NCI-H748 treated with DMSO at 0.1 percent for 48 hours (cell line): ENCODE results near the gene FAM200C.

Source experiments
- DNase-seq: peaks from one replicate; lab custom pipeline; 2025; lab: John Stamatoyannopoulos, UW

The FAM200C gene

DNA sequence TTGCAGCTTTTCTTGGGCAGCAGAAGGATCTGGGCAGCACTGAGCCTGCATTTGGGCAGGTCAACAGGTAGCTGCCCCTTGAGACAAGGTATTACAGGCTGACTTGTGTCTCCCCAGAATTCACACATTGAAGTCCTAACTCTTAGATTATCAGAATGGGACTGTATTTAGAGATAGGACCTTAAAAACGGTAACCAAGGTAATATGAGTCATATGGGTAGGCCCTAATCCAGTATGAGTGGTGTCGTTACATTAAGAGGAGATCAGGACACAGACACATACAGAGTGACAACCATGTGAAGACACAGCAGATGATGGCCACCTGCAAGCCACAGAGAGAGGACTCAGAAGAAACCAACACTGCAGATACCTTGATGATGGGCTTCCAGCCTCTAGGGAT is 32.6 kb downstream of the FAM200C start:
- no peak for DNase-seq

GRCh38 chr5:160366230-160366629 is 33.6 kb downstream of the FAM200C start:
- DNase-seq = no peak

- no peak for DNase-seq
Measured at GRCh38 chr5:160363660-160364395, 36.0 kb downstream of the FAM200C start.

GRCh38 chr5:160363211-160363610 is 36.6 kb downstream of the FAM200C start:
- DNase-seq = no peak

DNA sequence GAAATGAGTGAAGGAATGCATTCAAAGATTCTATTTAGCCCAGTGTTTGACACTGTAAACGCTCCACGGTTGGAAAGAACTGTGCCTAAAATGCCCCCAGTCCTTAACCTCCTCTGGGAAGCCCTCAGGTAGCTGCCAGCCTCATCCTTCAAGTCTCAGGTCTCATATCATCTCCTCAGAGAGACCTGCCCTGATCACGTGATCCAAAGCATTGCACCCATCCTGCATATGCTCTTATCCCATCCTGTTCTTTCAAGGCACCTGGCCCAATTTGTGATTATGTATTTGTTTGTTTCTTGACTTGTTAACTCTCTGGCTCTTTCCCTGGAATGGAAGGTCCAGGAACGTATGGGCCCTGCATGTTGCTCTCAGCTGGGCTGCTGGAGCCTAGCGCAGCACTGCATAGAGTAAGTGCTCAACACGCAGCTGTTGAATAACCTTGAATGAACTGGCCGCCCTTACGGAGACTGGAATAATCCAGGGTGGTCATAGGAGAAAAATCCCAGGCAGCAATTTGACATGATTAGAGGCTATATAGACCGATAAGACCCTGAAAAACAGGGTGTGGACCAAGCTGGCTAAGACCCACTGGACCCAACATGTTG is 38.1 kb downstream of the FAM200C start:
- no peak for DNase-seq

- DNase-seq = no peak
Measured at GRCh38 chr5:160360310-160360709, 39.5 kb downstream of the FAM200C start.

GRCh38 chr5:160359816-160360215 is 40.0 kb downstream of the FAM200C start:
- DNase-seq = no peak

DNA sequence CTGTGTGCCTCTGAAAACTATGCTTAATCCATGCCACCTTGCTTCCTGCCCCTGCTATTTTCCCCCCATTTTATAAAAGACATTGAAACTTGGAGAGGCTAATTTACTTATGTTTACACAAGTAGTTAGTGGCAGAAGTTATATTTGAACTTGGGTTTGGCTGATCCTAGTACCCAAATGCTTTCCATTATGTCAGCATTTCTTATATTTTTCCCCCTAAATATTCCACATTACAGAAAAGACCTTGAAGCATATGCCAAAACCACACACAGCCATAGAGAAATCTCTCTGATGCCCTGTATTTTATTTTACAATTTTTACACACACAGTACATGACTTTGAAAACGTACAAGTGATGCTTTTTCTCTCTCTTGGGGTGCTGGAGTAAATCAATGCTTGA is 40.6 kb downstream of the FAM200C start:
- DNase-seq = no peak

DNA sequence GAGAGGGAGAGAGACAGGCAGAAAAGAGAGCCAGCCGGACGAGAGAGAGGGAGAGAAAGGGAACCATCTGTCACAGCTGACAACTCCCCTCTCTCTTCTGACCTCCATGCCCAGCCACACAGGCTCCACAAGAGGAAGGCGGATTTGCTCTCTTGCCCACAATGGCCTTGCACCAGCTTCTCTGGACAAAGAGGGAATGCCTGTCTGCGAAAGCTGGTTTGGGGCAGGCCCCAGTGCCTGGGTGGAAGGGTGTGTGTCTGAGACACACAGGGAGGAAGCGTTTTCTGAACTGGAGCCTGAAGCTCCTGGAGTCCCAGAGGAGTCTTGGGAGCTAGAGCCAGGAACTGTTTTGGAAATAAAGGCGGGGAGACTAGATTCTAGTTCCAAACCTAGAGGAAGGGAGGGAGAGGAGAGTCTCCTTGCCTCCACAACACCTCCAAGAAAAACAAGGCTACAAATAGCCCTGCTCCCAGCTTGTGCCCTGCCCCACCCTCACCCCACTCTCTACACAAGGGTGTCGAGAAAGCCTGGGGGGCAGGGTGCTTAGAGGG is 41.9 kb downstream of the FAM200C start:
- no peak for DNase-seq

GRCh38 chr5:160357394-160357793 is 42.5 kb downstream of the FAM200C start:
- DNase-seq = no peak

GRCh38 chr5:160356550-160357347 is 43.1 kb downstream of the FAM200C start:
- no peak for DNase-seq

DNA sequence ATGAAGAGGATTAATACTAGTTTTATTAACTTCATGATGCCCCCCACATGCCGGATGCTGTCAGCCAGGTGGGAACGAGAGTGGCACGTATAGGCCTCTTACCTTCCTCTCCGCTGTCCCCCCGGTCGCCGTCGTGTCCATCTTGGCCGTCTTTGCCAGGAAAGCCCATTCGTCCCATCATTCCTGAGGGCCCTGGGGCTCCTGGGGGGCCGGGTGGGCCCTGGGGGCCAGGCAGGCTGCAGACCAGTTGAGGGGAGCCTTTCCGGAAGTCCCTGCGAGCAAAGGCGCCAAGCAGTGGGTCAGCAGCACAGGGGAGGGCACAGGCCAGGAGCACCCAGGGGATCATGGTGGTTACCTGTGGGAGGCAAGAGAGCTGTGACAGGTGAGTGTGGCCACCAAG is 45.2 kb downstream of the FAM200C start:
- no peak for DNase-seq

DNA sequence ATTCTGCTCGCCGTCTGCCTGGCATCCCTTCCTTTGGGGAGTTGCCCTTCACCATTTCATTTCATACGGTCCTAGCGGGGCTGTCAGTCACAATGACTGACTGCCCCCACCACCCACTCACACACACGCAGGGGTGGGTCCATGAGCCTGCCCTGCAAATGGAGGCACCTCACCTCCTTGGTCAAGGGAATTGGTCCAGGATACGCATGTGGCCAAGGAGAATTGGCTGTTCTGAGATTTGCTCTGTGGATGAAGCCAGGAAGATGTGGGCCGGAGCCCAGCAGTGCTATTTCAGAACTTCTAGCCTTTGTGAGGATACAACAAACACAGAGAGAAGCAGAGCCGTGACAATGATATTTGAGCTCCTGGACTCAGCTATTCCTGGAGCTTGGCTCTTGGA is 46.5 kb downstream of the FAM200C start:
- DNase-seq = no peak

DNA sequence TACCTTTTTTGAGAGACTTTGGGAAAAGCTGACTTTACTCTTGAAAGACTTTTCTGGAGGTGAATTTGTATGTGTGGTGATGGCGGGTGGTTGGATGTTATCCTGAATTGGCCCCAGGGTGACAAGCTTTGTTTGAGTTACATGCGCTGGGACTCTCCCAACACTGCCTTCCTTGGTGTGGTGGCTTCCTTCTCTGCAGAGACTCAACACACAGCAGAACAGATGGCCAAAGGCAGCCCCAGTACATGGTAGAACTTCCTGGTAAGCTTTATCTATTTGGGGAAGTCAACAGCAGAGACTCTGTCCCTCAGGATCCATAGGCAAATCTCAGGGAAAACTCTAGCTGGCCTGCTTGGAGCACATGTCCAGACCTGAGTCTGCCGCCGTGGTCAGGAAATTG is 47.5 kb downstream of the FAM200C start:
- DNase-seq = no peak

- no peak for DNase-seq
Measured at GRCh38 chr5:160349935-160350303, 49.9 kb downstream of the FAM200C start.

DNA sequence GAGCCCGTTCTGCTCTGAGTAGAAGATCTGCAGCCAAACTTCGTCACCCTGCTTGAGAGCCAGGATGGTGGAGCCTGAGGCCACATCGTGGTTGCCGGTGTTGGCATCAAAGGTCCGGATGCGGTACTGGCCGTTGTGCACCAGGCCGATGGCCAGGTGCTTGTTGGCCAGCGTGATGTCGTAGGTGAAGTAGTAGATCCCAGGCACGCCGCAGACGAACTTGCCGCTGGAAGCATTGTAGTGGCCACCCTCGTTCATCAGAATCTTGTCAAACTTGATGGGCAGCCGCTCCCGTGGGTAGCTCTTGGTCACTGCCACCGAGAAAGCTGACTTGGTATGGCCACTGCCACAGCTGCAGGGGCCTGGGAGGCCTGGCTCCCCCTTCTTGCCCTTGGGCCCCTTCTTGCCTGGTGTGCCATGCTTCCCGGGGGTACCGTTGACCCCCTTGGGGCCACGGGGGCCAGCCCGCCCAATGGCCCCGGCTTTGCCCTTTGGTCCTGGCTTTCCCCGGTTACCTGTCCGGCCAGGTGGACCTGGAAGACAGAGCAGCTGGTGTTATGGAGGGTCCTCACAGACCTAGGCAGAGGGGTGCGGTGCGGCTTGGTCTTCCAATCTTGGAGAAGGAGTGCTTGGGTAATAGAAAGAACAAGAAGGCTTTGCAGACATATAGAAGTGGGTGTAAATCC is 50.5 kb downstream of the FAM200C start:
- no peak for DNase-seq

GRCh38 chr5:160348080-160348479 is 51.8 kb downstream of the FAM200C start:
- no peak for DNase-seq

DNA sequence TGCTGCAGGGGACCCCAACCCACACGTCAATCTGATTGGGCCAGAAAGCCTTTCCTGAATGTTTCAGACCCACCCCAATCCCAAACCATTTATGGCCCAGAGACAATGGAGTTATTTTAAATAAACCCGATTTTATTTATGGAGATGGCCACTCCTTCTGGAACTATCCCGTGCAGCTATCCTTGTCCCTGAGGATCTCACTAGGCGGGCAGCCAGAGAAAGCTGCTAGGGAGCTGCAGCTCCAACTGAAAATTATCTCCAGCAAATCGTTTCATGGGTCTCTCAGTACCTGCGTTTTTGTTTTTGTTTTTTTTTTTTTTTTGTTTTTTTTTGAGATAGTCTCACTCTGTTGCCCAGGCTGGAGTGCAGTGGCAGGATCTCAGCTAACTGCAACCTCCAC is 52.4 kb downstream of the FAM200C start:
- DNase-seq = no peak
